ENCODE measurements around the gene KIRREL3.

The KIRREL3 gene

DNA sequence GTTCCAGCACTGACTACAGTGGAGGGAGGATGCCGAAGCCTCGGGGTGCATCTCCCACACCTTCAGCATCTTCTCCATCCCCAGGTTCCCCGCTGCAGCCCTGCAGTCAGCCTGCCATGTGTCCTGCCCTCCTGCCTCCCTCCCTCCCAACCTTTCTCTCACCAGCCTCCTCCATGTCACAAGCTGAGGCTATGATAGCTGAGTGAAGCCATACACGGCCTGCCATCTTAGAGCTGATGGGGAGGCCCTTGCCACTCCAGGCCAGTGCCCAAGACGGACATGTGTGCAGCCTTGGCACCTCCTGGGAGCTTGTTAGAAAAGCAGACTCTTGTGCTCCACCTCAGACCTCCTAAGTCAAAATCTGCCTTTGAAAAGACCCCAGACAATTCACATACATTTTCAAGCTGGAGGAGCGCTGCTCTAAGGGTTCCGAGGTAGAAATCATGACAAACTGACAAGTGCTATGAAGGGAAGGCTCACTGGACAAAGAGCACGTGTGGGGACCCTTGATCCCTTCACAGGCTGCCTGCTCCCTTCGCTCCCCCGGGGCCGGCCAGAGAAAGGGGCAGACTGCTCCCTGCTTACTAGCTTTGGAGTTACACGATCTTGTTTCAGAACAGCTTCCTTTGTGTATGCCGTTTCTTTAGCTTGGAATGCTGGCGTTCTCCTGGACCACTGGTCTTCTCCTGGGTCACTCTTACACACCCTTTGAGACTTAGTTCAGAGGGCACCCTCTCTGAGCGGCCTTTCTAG, 521.2 kb downstream of the KIRREL3 start:
- DNase-seq = no peak

- no peak for DNase-seq
These were observed 522.1 kb downstream of the KIRREL3 start for GRCh38 chr11:126478466-126478865.

DNA sequence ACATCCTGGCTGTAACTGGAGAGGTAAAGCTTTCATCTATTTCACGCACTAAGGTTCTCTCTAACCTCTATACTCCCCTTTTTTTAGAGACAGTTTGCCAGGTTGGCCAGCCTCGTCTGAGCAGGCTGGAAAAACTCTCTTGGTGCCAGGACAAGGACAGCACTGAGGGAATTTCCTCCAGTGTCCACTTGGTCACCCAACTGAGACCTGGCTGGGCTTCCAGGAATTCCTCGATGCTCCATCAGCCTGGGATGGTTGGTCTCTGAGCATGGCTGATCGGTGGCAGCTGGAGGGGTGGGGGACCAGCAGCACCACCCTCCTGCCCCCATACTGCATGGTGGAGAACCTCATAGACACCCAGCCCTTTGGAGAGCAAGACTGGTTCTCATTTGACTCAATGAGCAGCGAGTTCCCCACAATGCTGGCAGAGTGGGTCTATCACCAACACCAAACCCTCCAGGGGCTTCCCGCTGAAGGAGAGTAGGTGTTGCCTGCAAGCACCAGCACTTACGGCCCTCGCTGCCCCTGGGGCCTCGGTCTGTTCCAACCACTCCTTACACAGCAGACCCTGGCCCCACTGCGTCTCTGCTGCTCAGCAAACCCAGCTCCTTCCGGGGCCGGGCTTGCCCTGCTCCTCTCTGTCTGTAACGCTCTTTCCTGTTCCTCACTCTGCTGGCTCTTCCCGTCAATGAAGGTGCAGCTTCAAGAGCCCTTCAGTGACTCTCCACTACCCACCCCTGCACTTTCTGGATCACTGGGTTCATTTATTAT, 522.9 kb downstream of the KIRREL3 start:
- no peak for DNase-seq

GRCh38 chr11:126476977-126477376, 523.6 kb downstream of the KIRREL3 start:
- DNase-seq = no peak

GRCh38 chr11:126476266-126476924, 524.2 kb downstream of the KIRREL3 start:
- no peak for DNase-seq

- DNase-seq = no peak
These were observed 525.3 kb downstream of the KIRREL3 start for GRCh38 chr11:126475014-126475991.

GRCh38 chr11:126474220-126474619, 526.4 kb downstream of the KIRREL3 start:
- no peak for DNase-seq

GRCh38 chr11:126473269-126473668, 527.3 kb downstream of the KIRREL3 start:
- no peak for DNase-seq

DNA sequence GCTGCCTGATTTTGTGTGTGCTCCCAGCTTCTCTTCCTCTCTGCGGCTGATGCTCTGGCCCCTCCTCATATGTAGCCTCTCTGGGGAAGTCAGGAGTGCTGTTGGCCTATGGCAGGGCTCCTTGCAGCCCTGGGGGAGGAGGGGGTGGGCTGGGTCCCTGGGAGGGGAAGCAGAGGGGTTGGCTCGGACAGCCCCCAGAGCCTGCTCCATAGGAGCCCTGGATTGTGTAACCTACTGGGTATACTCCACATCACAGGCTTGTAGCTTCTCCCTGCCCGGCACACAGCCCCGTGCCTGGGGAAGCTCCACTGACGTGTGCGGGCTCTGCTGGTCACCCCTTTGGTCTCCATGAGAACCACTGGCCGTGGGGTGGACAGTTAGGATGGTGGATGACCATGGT, 531.3 kb downstream of the KIRREL3 start:
- no peak for DNase-seq

- no peak for DNase-seq
These were observed 532.5 kb downstream of the KIRREL3 start for GRCh38 chr11:126468102-126468521.

DNA sequence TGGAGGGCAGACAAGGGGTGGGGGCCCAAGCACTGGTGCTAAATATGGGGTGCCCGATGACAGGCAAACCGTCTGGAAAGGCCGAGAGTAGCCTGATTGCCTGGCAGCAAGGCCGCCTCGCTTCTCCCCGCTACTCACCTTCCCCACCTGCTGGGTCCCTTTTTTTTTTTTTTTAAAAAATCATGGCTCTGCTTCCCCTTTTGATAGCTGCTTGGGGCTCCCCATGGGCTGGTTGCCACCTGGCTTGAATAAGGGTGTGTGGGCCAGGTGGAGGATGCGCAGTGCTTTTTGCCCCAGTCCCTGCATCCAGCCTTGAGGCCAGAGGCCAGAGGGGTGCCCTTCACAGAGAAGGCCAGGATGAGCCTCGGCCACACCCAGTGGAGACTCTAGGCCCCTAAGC, 533.1 kb downstream of the KIRREL3 start:
- DNase-seq = no peak

- no peak for DNase-seq
These were observed 533.6 kb downstream of the KIRREL3 start for GRCh38 chr11:126467046-126467370.

DNA sequence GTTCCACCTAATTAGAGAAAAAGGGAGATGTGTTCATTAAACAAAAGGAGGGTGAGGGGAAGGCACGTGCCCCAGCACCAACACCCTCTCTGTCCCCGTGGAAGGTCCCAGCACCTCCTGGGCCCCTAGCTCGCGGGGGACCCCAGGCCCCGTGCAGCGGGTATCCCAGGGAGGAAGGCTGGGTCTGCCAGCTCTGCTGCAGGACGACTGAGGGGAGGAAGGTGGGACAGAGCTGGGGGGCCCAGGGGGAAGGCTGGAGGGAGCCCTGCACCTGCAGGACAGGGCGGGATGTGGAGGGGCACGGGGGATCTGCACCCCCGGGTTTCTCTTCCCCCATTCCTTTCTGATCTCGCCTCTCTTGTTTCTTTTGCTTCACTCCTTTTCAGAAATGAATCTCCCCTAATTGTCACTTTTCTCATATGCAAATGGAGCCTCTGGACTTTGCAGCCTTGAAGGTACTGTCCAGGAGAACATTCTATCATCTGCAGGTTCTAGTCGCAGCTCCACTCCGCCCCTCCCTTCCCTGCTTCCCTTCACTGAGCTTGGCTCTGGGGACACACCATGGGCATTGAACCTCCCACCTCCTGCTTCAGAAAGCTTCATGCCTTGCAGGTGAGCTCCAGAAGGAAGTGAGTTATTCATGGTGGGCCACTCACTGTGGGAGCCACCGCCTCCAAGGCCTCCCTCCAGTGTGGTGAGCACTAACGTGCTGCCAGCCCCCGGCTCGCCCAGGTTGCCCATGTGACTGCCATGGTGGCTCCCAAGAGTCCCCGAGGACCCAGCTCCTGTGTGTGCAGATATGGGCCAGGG, 534.1 kb downstream of the KIRREL3 start:
- DNase-seq = no peak

GRCh38 chr11:126465573-126466188, 534.9 kb downstream of the KIRREL3 start:
- no peak for DNase-seq

DNA sequence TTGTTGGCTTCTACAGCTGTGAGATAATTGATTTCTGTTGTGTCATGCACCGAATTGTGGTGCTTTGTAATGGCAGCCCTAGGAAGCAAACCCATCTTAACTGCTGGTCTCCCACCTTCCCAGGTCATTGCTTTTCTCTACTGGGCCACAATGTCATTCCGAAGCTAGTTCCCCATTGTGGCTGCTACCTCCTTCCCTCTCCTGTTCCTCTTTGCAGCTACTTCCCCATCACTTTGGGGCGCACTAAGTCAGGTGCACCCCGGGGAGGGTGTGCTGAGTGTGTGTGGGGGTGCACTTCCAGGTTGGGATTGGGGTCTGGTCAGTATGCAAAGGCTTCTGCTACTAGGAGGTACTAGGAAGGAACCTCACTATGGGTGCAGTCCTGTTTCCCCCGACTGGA, 535.8 kb downstream of the KIRREL3 start:
- no peak for DNase-seq

GRCh38 chr11:126462422-126462821, 538.1 kb downstream of the KIRREL3 start:
- DNase-seq = no peak

GRCh38 chr11:126461996-126462395, 538.6 kb downstream of the KIRREL3 start:
- no peak for DNase-seq

GRCh38 chr11:126461096-126461440, 539.5 kb downstream of the KIRREL3 start:
- no peak for DNase-seq

GRCh38 chr11:126460417-126461095, 540.0 kb downstream of the KIRREL3 start:
- no peak for DNase-seq

DNA sequence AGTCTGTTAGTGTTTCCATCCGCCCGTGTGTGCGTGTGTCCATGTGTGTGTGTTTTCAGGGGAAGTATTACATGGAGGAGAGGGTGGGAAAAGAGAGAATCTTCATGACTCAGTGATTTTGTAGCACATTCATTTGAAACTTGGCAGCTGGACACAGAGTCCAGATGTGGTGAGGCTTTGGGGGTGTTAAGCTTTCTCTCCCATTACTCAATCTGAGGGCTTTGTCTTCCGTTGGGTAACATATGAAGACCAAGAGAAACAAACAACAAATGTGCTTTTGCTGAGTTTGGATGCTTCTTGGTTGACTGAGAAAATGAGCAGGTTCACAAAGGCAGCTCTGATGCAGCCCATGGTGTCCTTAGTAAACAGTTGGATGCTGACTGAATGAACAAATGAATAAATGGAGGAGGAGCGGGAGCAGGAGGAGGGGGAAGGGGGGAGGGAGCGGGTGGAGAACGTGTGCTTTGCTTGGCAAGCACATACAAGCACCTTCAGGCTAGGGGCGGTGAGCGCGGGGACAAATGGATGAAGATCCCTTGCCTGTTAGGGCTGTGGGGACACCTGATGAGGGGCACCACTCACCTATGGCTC, 540.8 kb downstream of the KIRREL3 start:
- no peak for DNase-seq
